ENCODE results near the gene STK10. TPM values are rescaled to one million over a fixed set of nuclear protein-coding genes. Genes with fewer than 3 reads are reported as not detected.

Gene STK10
- total RNA-seq, 2 experiments from 2014 or later: 211 to 229 TPM

DNA sequence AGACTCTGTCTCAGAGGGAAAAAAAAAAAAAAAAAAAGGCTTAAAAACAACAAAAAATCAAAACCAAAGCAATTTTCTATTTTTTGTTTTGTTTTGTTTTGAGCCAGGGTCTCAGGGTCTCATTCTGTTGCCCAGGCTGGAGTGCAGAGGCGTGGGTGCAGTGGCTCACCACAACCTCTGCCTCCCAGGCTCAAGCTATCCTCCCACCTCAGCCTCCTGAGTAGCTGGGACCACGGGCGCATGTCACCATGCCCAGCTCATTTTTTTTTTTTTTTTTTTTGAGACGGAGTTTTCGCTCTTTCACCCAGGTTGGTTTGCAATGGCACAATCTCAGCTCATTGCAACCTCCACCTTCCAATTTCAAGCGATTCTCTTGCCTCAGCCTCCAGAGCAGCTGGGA, 5.7 kb downstream of the STK10 start:
- H3K4me1 ChIP-seq (ENCODE audit: insufficient read depth, low read length): peaks cover 90% of the 10 kb centered on the region
- peak overlapping the region; percentile 98 for H3K27ac Mint-ChIP-seq
- no peaks in the 10 kb centered on the region for H3K27me3 ChIP-seq (ENCODE audit: control insufficient read depth in 1 of 2, insufficient read depth in 2 of 2, low read length in 2 of 2)
- ATAC-seq (ENCODE audit: poor library complexity) (no peak), DNase-seq (no peak)
- intact Hi-C loops (cut with DNase I, micrococcal nuclease): loop anchor here in 1 of 2 experiments (10.0 kb wide), 2 partner anchors 593 to 873 kb away; partner anchors contain the start of genes CREBRF and DUSP1
- peaks cover 77% of the 10 kb centered on the region for H3K36me3 Mint-ChIP-seq (ENCODE audit: low read depth)
- H3K27ac ChIP-seq (ENCODE audit: low read depth in 1 of 2, low read length in 2 of 2): peak overlapping the region; percentile 29 to 98
- ChIA-PET CTCF (interaction anchor here (0.6 to 0.7 kb wide), 2 partner anchors 11 to 86 kb away, joined by 3 to 4 read pairs; no protein-coding TSS in a partner anchor), POLR2A (interaction anchor here (0.7 to 9.0 kb wide), 4 partner anchors 6 to 269 kb away, joined by 3 to 592 read pairs (median 4); no protein-coding TSS in a partner anchor)
- no peak overlapping the region for H3K4me3 Mint-ChIP-seq
- peaks cover 91% of the 10 kb centered on the region for H3K4me1 Mint-ChIP-seq (ENCODE audit: low read depth)
- H3K4me3 ChIP-seq (ENCODE audit: low read length): no peak overlapping the region
- H3K9me3 ChIP-seq (ENCODE audit: control insufficient read depth in 1 of 2, insufficient read depth in 1 of 2, low read length in 2 of 2): no peaks in the 10 kb centered on the region
- H3K27me3 Mint-ChIP-seq: no peaks in the 10 kb centered on the region
- TF ChIP-seq, protein P1, sequence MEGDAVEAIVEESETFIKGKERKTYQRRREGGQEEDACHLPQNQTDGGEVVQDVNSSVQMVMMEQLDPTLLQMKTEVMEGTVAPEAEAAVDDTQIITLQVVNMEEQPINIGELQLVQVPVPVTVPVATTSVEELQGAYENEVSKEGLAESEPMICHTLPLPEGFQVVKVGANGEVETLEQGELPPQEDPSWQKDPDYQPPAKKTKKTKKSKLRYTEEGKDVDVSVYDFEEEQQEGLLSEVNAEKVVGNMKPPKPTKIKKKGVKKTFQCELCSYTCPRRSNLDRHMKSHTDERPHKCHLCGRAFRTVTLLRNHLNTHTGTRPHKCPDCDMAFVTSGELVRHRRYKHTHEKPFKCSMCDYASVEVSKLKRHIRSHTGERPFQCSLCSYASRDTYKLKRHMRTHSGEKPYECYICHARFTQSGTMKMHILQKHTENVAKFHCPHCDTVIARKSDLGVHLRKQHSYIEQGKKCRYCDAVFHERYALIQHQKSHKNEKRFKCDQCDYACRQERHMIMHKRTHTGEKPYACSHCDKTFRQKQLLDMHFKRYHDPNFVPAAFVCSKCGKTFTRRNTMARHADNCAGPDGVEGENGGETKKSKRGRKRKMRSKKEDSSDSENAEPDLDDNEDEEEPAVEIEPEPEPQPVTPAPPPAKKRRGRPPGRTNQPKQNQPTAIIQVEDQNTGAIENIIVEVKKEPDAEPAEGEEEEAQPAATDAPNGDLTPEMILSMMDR (IDR thresholded peaks at IDR 0.05): no peak
- H3K36me3 ChIP-seq (ENCODE audit: insufficient read depth, low read length): peaks cover 30% of the 10 kb centered on the region
- no peaks in the 10 kb centered on the region for H3K9me3 Mint-ChIP-seq

DNA sequence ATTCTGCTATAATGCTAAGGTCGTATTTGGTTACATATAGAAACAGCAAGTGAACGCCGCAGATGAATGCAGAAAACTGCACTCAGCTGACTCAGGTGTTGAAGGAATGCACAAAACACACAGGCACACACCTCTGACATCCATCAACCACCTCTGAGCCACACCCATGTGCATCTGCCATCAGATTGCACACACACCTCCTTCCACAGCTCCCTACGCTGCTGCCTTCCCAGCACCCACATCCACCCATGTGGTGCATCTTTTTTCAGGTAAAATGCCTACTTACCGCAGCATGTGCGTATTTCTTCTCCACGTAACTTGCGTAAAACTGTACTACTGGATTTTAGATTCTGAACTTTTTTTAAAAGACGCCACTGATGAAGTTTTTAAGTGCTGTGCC, 7.1 kb downstream of the STK10 start:
- CTCF ChIA-PET: interaction anchor here (1.2 kb wide), 1 partner anchor 115 kb away, joined by 3 read pairs; no protein-coding TSS in a partner anchor
- Mint-ChIP-seq H3K27ac (peak overlapping the region; percentile 98), H3K36me3 (ENCODE audit: low read depth) (peaks cover 72% of the 10 kb centered on the region), H3K4me1 (ENCODE audit: low read depth) (peaks cover 93% of the 10 kb centered on the region), H3K4me3 (peak overlapping the region; percentile 82), H3K9me3 (no peaks in the 10 kb centered on the region), H3K27me3 (no peaks in the 10 kb centered on the region)
- POLR2A ChIA-PET: interaction anchor here (1.0 to 10.4 kb wide), 6 partner anchors 6 to 174 kb away, joined by 3 to 592 read pairs (median 13); partner anchors contain the start of genes FBXW11 and STK10
- peak; percentile 64 for ATAC-seq (ENCODE audit: poor library complexity)
- Histone ChIP-seq H3K4me3 (ENCODE audit: low read length) (peak overlapping the region; percentile 6), H3K27ac (ENCODE audit: low read depth in 1 of 2, low read length in 2 of 2) (peak overlapping the region; percentile 30 to 98), H3K36me3 (ENCODE audit: insufficient read depth, low read length) (peaks cover 30% of the 10 kb centered on the region), H3K9me3 (ENCODE audit: control insufficient read depth in 1 of 2, insufficient read depth in 1 of 2, low read length in 2 of 2) (no peaks in the 10 kb centered on the region), H3K4me1 (ENCODE audit: insufficient read depth, low read length) (peaks cover 100% of the 10 kb centered on the region), H3K27me3 (ENCODE audit: control insufficient read depth in 1 of 2, insufficient read depth in 2 of 2, low read length in 2 of 2) (no peaks in the 10 kb centered on the region)
- intact Hi-C loops (cut with DNase I, micrococcal nuclease): loop anchor here in 1 of 2 experiments (10.0 kb wide), 2 partner anchors 594 to 874 kb away; partner anchors contain the start of genes CREBRF and DUSP1
- TF ChIP-seq, protein P1 (IDR thresholded peaks at IDR 0.05): no peak
- peak in 11 of 14 experiments; percentile 16 to 84 (median 53) for DNase-seq

DNA sequence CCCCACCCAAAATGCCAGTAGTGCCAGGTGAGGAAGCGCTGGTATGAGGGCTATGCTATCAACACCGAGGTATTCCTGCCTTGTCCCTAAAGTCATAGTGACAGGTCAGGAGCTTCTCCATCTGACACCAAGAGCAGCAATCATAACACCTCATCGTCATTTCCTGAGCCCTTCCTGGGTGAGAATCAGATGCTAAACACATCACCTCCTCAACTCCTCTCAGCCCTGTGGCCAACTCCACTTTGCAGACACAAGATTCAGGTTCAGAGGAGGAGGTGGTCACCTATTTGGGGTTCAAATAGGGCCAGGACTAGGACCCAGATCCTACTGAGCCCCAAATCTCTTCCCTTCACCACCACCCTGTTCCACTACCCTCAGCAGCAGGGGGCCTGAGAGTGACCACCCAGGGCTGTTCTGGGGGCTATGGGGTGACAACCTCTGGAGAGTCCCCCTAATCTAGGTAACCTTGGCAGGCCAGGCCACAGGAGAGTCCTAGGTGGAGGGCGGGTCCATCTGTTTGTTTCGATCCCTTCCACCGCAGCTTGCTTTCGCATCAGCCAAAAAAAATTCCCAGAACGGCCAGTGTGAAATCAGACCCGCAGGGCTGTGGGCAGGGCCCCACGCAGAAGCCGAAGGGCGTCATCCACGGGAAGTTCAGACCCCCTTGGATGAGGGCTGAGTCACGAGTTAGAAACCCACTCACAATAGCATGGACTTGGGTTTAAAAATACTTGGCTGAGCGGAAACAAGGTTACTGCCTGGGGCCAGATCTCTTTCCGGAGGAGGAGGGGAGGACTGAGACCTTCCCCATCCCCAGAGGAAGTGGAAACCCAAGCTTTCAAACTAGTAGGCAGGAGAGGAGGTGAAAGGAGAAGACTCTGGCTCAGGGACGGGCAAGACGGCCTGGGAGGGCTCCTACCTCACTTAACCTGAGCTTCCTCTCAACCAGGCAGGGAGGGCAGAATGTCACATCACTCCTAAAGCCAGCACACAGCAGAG, 8.7 kb downstream of the STK10 start:
- H3K4me3 Mint-ChIP-seq: peak overlapping the region; percentile 91
- no peaks in the 10 kb centered on the region for H3K27me3 Mint-ChIP-seq
- peaks cover 93% of the 10 kb centered on the region for H3K4me1 Mint-ChIP-seq (ENCODE audit: low read depth)
- H3K4me1 ChIP-seq (ENCODE audit: insufficient read depth, low read length): peaks cover 99% of the 10 kb centered on the region
- H3K27me3 ChIP-seq (ENCODE audit: control insufficient read depth in 1 of 2, insufficient read depth in 2 of 2, low read length in 2 of 2): no peaks in the 10 kb centered on the region
- POLR2A ChIA-PET: interaction anchor here (0.6 to 10.4 kb wide), 20 partner anchors 7 to 1708 kb away, joined by 3 to 592 read pairs (median 5); partner anchors contain the start of genes CPEB4, FBXW11, STK10 and UBTD2
- H3K36me3 ChIP-seq (ENCODE audit: insufficient read depth, low read length): peaks cover 26% of the 10 kb centered on the region
- peak overlapping the region; percentile 97 to 98 for H3K27ac ChIP-seq (ENCODE audit: low read depth in 1 of 2, low read length in 2 of 2)
- TF ChIP-seq, protein P1 (IDR thresholded peaks at IDR 0.05): no peak
- peak; percentile 32 for ATAC-seq (ENCODE audit: poor library complexity)
- H3K27ac Mint-ChIP-seq: peak overlapping the region; percentile 98
- H3K4me3 ChIP-seq (ENCODE audit: low read length): peak overlapping the region; percentile 57
- DNase-seq: peak in 13 of 14 experiments; percentile 32 to 86 (median 44)
- no peaks in the 10 kb centered on the region for H3K9me3 Mint-ChIP-seq
- CTCF ChIA-PET: interaction anchor here (0.7 to 2.4 kb wide), 4 partner anchors 8 to 173 kb away, joined by 3 to 11 read pairs (median 4); partner anchors contain the start of genes FBXW11 and STK10
- peaks cover 69% of the 10 kb centered on the region for H3K36me3 Mint-ChIP-seq (ENCODE audit: low read depth)
- intact Hi-C loops (cut with DNase I, micrococcal nuclease): loop anchor here (1.0 to 10.0 kb wide), 4 partner anchors 8 to 586 kb away; partner anchors contain the start of gene STK10 (in 1 of the 2)
- H3K9me3 ChIP-seq (ENCODE audit: control insufficient read depth in 1 of 2, insufficient read depth in 1 of 2, low read length in 2 of 2): no peaks in the 10 kb centered on the region
